Renal cortex interstitium (tissue), 15 donors: ENCODE results near the gene MUS81. TPM values are rescaled to one million over a fixed set of nuclear protein-coding genes. Genes with fewer than 3 reads are reported as not detected.
"Not testable (repeated sequence)": the region's sequence is repeated elsewhere in the genome, so short reads cannot be mapped to it uniquely, and the experiment has no call there.

Experiments used
- DNase-seq, 11 donors: peaks; one replicate each; pipeline ENCODE4 v3.0.0-alpha.2; 2013; ENCODE audit warnings: low read depth in 9 of 11, low spot score in 4 of 11; ENCODE audit errors: extremely low read depth in 1 of 11
- long read RNA-seq, 16 experiments: transcript quantifications; one replicate each; lab custom pipeline, GENCODE V29; 2026
- polyA plus RNA-seq, 3 donors: library from polyadenylated mRNA; unstranded; fragments of 120-200 nt; gene quantifications; one replicate each; pipeline ENCODE4 v1.2.1, GENCODE V29; 2013; ENCODE audit not compliant: insufficient read length in 3 of 3

Gene MUS81
- polyA plus RNA-seq, result 10 to 100 TPM; 45.6 to 62.3 (median 56.6) TPM
- long read RNA-seq, donor 1, partial matches to known transcripts, result 0 of 3 reads
- long read RNA-seq, donor 1, other reads (novel, unspliced or antisense), result 0 of 3 reads
- long read RNA-seq, donor 2, partial matches to known transcripts, result 107 of 145 reads
- long read RNA-seq, donor 2, other reads (novel, unspliced or antisense), result 35 of 145 reads
- long read RNA-seq, donor 3, partial matches to known transcripts, result 94 of 109 reads
- long read RNA-seq, donor 3, other reads (novel, unspliced or antisense), result 11 of 109 reads
- long read RNA-seq, donor 4, partial matches to known transcripts, result 79 of 196 reads
- long read RNA-seq, donor 4, other reads (novel, unspliced or antisense), result 116 of 196 reads
- long read RNA-seq, donor 5, result 0 reads
- long read RNA-seq, donor 6, partial matches to known transcripts, result 14 of 14 reads
- long read RNA-seq, donor 6, other reads (novel, unspliced or antisense), result 0 of 14 reads
- long read RNA-seq, donor 7, partial matches to known transcripts, result 15 of 19 reads
- long read RNA-seq, donor 7, other reads (novel, unspliced or antisense), result 0 of 19 reads
- long read RNA-seq, donor 8, partial matches to known transcripts, result 6 of 13 reads
- long read RNA-seq, donor 8, other reads (novel, unspliced or antisense), result 0 of 13 reads
- long read RNA-seq, donor 9, partial matches to known transcripts, result 131 of 181 reads
- long read RNA-seq, donor 9, other reads (novel, unspliced or antisense), result 48 of 181 reads
- long read RNA-seq, donor 10, transcript MUS81-201 (16 exons, 2,392 nt), result major isoform, 5 of 5 reads
- long read RNA-seq, donor 10, partial matches to known transcripts, result 0 of 5 reads
- long read RNA-seq, donor 10, other reads (novel, unspliced or antisense), result 0 of 5 reads
- long read RNA-seq, donor 11, partial matches to known transcripts, result 59 of 70 reads
- long read RNA-seq, donor 11, other reads (novel, unspliced or antisense), result 6 of 70 reads
- long read RNA-seq, donor 12, partial matches to known transcripts, result 34 of 57 reads
- long read RNA-seq, donor 12, other reads (novel, unspliced or antisense), result 21 of 57 reads
- long read RNA-seq, donor 13, result 0 reads
- long read RNA-seq, donor 14, partial matches to known transcripts, result 0 of 1 reads
- long read RNA-seq, donor 14, other reads (novel, unspliced or antisense), result 0 of 1 reads
- long read RNA-seq, donor 15, partial matches to known transcripts, result 0 of 2 reads
- long read RNA-seq, donor 15, other reads (novel, unspliced or antisense), result 0 of 2 reads
- long read RNA-seq, donor 16, transcript MUS81-201 (16 exons, 2,392 nt), result major isoform, 6 of 210 reads
- long read RNA-seq, donor 16, partial matches to known transcripts, result 173 of 210 reads
- long read RNA-seq, donor 16, other reads (novel, unspliced or antisense), result 30 of 210 reads

GRCh38 chr11:65860278-65861164 lies at the start of gene MUS81:
Gene MUS81 (plus strand): TSS chr11:65860433. CDS start chr11:65860754, 321 bp downstream.
- DNase-seq, result peak; percentile 88 to 98 (median 95)

- DNase-seq, result no peak
Observed at GRCh38 chr11:65811764-65812475, 48.3 kb upstream of the MUS81 start.

- no peak for DNase-seq
Observed at GRCh38 chr11:65814131-65814985, 45.9 kb upstream of the MUS81 start.

GRCh38 chr11:65814986-65815565 lies 45.2 kb upstream of the MUS81 start:
- DNase-seq, result no peak

GRCh38 chr11:65816696-65817095 lies 43.5 kb upstream of the MUS81 start:
- DNase-seq, result no peak

- DNase-seq, result peak in 3 of 11 donors; percentile 39 to 57 (median 47)
Observed at GRCh38 chr11:65817312-65817834, 42.9 kb upstream of the MUS81 start.

- DNase-seq, result peak; percentile 64 to 89 (median 82)
Observed at GRCh38 chr11:65817835-65818680, 42.2 kb upstream of the MUS81 start.

GRCh38 chr11:65821107-65821506 lies 39.1 kb upstream of the MUS81 start:
- DNase-seq, result peak in 2 of 11 donors; percentile 12 to 32

- no peak for DNase-seq
Observed at GRCh38 chr11:65822776-65823528, 37.3 kb upstream of the MUS81 start.

GRCh38 chr11:65826984-65827735 lies 33.1 kb upstream of the MUS81 start:
- DNase-seq, result no peak

GRCh38 chr11:65829459-65829858 lies 30.8 kb upstream of the MUS81 start:
- no peak for DNase-seq

GRCh38 chr11:65832231-65832630 lies 28.0 kb upstream of the MUS81 start:
- not testable (repeated sequence) for DNase-seq

GRCh38 chr11:65833297-65834030 lies 26.8 kb upstream of the MUS81 start, which contains the start of gene SNX32:
Gene SNX32 (plus strand): TSS chr11:65833963. CDS start chr11:65834066, 103 bp downstream.
- DNase-seq, result peak; percentile 85 to 95 (median 89)
